Measurements from ENCODE around the gene NKD2.

NKD2 gene

DNA sequence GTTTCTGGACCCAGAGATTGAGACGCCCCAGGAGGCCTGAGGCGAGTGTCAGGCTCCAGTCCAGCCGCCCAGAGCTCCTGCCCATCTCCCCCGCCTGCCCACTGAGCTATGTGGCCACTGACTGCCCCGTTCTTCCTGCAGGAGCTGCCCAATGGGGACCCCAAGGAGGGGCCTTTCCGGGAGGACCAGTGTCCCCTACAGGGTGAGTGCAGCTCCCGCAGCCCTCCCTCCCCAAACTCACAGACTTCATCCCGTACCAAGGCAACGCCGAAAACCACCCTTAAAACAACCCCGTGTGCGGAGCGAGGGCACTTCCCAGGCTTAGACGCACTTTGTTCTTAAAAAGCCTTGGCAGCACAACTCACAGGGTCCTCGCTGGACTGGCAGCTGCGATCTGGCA is 23.4 kb downstream of the NKD2 start:
- DNase-seq: no peak

- no peak for DNase-seq
Observed at GRCh38 chr5:1032551-1033027, 24.0 kb downstream of the NKD2 start.

DNA sequence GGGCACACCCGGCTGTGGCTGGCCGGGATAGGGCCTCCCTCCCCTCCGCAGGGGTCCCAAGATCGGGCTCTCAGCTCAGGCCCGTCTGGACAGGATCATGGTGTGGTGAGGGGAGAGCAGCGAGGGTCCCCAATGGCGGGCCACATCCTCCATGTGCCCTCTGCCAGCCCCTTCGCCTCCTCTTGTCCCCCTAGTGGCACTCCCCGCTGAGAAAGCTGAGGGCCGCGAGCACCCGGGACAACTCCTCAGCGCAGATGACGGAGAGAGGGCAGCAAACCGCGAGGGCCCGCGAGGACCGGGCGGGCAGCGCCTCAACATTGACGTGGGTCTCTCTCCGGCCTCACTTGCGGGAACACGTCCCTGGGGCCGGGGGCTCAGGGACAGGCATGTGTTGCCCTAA is 24.6 kb downstream of the NKD2 start:
- DNase-seq: no peak

DNA sequence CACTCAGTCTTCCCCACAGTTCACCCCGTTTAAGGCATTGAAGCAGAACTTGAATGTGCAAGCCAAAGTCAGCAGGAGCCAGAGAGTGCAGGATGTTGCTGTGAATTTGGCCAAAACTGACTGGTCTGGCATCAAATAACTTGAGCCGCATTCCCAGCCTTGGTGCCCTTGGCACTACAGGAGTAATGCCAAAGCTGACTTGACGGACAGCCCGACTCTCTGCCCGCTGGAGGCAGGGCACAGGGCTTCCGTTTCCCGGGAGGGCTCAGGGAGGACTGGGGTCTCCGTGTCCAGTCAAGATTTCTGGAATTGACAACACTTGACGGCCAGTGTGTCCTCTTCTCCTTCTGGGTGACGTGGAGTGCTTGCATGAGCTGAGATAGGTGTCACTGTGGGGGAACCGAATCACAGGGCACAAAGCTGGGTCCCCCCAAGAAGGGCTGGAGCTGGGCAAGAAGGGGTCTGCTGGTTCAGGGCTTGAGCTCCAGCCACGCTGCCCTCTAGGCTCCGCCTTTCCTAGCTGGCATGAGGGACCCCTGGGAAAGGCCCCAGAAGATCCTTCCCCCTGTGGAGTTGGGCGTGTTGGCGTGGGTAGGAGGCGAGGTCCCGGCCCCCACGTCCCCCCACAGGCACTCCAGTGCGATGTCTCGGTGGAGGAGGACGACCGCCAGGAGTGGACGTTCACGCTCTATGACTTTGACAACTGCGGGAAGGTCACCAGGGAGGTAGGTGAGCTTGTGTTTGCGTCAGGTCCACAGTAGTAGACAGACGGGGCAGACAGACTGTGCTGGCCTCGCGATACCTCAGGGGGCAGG is 25.2 kb downstream of the NKD2 start:
- no peak for DNase-seq

- peak in 1 of 5 experiments; percentile 6 for DNase-seq
Observed at GRCh38 chr5:1034421-1034905, 25.9 kb downstream of the NKD2 start.

GRCh38 chr5:1034986-1035385 is 26.4 kb downstream of the NKD2 start:
- DNase-seq: no peak

DNA sequence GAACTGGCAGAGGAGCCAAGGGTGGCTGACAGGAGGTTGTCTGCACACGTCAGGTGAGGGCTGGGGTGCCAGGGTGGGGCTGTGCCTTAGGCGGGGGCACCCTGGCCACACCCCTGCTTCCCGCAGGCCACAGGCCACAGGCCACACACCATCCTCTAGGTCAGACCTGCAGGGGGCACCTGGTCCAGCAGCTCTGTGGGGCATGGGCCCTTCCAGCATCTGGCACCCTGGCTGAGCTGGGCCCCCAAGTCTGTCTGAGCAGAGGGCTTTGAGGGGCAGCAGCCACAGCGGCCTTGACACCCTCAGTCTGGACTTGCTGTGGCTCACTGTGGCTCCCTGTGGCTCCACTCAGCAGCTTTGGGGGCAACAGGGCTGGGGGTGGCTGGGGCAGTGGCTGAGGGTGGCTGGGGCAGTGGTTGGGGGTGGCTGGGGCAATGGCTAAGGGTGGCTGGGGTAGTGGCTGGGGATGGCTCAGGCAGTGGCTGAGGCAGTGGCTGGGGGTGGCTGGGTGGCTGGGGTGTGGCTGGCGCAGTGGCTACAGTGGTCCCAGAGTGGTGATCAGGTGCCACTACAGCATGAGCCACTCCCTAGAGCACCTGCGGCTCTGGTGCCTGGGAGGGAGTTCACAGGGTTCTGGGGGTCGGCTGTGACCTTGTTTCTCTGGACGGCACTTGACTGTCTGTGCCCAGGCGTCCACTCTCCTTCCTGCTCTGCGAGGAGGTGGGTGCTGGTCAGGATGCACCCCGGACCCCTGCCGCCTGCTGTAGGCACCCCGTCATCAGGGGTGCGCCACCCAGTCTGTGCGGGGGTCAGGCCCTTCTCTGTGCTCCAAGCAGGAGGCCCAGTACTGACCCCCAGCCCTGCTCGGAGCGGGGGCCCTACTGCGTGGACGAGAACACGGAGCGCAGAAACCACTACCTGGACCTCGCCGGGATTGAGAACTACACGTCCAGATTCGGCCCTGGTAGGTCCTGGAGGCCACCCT is 27.1 kb downstream of the NKD2 start:
- peak in 2 of 5 experiments; percentile 1 to 7 for DNase-seq

GRCh38 chr5:1036504-1037122 is 28.0 kb downstream of the NKD2 start:
- DNase-seq: no peak

- DNase-seq: no peak
Observed at GRCh38 chr5:1037123-1037670, 28.6 kb downstream of the NKD2 start.

- peak in 2 of 5 experiments; percentile 2 to 7 for DNase-seq
Observed at GRCh38 chr5:1037671-1038416, 29.2 kb downstream of the NKD2 start.

DNA sequence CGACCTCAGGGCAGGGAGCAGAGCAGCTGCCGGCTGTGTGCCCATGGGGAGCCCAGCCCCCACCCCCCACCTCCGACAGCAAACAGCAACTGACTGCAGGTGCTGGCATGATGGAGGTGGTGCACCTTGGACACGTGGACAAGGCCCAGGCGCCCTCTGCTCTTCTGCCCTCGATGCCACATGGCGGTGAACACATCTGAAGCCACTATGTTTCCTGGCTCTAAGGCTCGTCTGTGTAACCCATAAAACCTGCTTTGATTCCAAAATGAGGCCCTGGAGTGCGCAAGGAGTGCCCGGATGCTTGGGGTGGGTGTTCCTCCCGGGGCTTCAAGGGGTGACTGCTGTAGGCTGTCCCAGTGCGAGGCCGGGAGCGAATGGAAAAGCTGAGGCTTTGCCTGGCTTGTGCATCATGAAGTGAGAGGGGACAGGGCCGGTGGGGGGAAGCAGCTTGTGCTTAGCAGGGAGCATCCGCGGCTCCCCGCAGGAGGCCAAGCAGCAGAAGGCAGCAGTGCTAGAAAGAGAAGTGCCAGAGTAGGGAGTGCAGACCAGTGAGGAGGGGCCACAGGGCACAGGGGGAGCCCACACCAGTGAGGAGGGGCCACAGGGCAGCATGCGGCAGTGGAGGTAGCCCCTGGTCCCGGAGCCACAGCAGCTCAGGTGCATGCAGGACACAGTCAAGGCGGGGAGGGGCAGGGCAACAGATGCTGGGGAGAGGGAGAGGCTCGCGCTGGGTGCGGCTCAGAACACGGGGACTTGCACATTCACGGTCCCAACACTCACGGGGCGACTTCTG is 30.0 kb downstream of the NKD2 start:
- DNase-seq: peak in 1 of 5 experiments; percentile 6

DNA sequence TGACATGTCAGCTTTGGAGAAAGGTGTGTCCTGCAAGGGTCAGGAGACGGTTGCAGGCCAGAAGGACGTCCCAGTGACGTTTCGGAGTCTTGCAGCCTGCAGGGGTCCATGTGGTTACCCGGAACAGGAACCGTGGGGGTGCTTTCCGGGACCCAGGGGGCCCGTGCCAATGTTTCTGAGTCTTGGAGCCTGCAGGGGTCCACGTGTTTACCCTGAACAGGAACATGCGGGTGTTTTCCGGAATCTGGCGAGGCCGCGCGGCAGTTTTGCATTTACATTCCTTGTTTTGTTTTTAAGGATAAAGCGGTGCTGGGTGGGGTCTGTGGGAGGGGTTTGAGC is 30.6 kb downstream of the NKD2 start:
- DNase-seq: no peak

- DNase-seq: no peak
Observed at GRCh38 chr5:1039706-1040260, 31.2 kb downstream of the NKD2 start.

DNA sequence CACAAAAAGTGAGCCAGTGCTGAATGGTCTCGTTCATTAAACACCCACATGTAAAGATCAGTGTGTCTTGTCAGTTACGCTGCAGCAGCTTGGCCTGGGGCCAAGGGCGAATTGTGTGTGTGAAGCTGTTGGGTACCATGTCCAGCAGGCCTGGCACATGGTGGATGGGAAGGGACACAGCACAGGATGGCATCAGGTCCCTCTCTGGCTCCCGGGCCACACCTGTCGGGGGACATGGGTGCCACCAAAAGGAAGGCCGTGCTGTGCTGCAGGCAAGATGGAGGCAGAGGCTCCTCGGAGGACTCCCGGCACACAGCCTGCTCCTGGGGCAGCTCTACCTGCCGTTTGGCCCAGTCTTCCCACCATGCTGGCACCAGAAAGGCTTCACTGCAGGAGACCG is 32.0 kb downstream of the NKD2 start:
- DNase-seq: peak in 1 of 5 experiments; percentile 2

GRCh38 chr5:1041225-1042143 is 32.9 kb downstream of the NKD2 start:
- DNase-seq: no peak

DNA sequence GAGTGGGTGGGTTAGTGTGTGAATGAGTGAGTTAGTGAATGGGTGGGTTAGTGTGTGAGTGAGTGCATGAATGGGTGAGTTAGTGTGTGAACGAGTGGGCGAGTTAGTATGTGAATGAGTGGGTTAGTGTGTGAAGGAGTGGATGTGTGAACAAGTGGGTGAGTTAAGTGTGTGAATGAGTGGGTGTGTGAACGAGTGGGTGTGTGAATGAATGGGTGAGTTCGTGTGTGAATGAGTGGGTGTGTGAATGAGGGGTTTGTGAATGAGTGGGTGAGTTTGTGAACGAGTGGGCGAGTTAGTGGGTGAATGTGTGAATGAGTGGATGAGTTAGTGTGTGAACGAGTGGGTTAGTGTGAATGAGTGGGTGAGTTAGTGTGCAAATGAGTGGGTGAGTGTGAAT is 34.0 kb downstream of the NKD2 start:
- no peak for DNase-seq

DNA sequence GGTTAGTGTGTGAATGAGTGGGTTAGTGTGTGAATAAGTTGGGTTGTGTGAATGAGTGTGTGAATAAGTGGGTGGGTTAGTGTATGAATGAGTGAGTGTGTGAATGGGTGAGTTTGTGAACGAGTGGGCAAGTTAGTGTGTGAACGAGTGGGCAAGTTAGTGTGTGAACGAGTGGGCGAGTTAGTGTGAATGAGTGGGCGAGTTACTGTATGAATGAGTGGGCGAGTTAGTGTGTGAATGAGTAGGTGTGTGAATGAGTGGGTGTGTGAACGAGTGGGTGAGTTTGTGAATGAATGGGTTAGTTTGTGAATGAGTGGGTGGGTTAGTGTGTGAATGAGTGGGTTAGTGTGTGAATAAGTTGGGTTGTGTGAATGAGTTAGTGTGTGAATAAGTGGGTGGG is 34.7 kb downstream of the NKD2 start:
- DNase-seq: no peak

GRCh38 chr5:1044117-1044516 is 35.5 kb downstream of the NKD2 start:
- no peak for DNase-seq

GRCh38 chr5:1045960-1046560 is 37.5 kb downstream of the NKD2 start:
- DNase-seq: no peak

Data from T-helper 2 cell (primary cell).